Stimulated activated CD4-positive, alpha-beta T cell treated with anti-CD3 and anti-CD28 coated beads, Interleukin-4, amount 100 ng/mL, for 4 hours (primary cell): ENCODE measurements around the gene CTF1.
A peak's percentile ranks its signal among the peaks of the same experiment; 100 is the strongest.
"Not testable (repeated sequence)": the region's sequence is repeated elsewhere in the genome, so short reads cannot be mapped to it uniquely, and the experiment has no call there.

ENCODE experiments used
- DNase-seq, 2 experiments: peaks; one replicate each; pipeline ENCODE4 v3.0.0-alpha.2; 2020

The CTF1 gene

DNA sequence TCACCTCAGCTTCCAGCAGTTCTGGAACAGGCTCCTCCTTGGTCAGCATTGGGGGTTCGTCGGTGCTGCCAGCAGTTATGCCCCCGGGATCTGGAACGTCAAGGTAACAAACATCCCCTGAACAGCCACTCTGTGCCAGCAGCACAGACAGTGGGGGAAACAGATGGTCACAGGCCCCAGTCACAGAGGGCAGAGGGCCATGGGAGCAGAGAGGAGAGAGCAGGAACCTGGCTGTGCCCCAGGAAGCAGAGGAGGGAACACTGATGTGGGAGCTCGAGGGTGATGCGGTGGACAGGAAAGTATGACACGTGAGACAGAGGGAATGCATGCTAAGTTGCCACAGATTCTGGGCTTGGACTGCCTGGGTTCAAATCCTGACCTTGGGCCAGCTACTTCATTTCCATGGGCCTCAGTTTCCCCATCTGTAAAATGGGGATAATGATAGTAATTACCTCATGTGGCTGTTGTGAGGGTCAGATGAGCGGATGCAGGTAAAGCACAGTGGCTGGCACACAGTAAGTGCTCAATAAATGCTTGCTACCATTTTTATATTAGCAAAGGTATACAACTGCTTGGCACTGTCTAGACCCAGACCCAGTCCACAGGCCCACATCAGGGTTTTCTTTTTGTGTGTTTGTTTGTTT is 7.4 kb upstream of the CTF1 start:
- no peak for DNase-seq

DNA sequence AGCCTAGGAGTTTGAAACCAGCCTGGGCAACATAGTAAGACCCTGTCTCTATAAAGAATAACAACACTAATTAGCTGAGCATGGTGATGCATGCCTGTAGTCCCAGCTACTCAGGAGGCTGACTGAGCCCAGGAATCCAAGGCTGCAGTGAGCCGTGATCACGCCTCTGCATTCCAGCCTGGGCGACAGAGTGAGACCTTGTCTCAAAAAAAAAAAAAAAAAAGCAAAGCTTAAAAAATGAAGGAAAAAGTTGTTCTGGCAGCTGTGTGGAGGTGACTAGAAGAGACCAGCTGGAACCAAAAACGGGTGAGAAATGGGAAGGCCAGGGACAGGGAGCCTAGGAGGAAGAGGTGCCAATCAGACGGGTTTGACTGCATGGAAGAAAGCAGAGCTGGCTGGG is 6.7 kb upstream of the CTF1 start:
- DNase-seq = no peak

DNA sequence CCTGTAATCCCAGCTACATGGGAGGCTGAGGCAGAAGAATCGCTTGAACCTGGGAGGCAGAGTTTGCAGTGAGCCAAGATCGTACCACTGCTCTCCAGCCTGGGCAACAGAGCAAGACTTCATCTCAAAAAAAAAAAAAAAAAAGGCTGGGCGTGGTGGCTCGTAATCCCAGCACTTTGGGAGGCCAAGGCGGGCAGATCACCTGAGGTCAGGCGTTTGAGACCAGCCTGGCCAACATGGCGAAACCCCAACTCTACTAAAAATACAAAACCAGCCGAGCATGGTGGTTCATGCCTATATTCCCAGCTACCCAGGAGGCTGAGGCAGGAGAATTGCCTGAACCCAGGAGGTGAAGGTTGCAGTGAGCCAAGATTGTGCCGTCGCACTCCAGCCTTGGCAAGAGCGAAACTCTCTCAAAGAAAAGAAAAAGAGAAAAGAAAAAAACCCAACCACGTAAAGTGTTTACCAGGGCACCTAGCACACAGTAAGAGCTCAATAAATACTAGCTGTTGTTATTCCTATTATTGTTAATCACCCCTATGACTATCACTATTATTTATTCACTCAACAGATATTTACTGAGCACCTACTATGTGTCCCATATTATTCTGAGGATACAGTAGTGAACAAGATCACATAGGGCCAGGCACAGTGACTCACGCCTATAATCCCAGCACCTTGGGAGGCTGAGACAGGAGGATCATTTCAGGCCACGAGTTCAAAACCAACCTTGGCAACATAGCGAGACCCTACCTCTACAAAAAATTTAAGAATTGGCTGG is 5.2 kb upstream of the CTF1 start:
- not testable (repeated sequence) for DNase-seq

DNA sequence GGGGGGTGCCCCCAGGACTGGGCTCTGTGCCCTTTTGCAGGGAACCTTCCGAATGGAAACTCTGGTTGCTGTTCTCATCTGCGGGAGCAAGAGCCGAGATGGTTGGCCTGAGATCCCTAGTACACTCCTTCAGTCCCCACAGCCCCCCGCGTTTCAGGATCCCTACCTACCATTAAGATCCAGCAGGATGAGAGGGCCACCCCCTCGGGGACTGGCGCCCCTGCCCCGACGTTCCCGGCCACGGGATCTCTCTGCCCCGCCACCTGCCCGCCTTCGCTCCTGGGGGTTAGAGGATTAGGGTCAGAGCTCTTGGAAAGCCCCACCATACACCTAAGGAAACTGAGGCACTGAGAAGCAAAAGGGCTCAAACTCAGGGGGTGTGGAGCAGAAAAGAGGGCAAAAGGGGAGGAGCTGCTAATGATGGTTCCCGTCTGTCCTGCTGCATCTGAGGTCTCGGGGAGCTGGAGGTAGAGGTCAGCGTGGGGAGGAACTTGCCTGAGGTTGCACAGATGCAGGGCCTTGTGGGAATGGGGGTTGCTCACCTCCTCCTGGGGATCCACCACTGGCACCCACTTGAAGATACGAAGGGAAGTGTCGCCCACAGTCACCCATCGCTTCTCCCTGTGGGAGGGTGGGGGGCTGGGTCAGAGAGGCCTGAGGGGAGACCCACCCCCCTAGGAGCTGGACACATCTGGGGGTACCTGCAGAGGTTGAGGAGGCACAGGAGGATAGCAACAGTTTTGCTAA is 3.6 kb upstream of the CTF1 start:
- no peak for DNase-seq

DNA sequence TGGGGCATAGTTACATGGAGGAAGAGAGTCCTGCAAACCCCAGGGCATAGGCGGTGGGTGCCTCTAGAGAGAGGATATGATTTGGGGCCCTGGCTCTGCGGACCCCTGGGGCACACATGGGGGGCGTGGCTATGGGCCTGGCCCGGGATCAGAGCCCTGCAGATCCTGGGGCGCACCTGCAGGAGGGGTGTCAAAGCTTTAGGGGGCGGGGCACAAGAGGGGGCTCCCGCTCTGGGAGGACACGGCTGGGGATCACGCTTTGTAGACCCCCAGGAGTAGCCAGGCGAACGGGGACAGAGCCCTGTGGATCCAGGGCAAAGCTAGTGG is 3.0 kb upstream of the CTF1 start:
- no peak for DNase-seq

DNA sequence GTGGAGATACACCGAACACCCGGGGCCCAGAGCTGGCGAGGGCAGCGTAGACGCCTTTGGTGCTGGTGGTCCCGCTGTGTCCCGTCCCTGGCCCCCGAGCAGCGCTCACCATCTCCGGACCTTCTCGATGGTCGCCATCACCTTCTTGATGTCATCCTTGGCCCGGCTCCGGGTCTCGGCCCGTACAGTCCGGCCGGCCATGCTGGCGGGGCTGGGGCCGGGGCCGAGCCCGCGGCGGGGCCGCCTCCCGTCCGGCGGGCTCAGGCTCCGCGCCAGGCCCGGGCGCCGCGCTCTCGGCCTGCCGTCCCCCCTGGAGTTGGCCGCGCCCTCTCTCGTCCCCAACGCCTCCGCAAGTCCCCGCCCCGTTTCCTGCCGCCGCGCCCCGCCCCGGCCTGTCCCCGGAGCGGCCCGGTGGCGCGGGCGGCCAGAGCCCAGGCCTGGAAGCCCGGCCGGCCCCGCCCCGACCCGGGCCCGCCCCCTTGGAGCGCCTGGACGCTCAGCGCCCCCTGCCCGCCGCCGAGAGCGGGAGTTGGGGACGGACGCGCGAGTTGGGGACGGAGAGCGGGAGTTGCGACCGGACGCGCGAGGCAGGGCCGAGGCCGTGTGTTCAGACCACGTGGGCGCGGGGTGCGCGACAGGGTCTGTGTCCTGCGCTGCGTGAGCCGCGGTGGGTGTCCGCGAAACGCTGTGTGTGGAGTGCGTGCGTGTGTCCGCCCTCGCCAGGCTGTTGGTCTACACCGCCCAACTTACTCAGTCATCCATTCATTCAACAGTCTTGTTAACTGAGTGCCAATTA is 2.5 kb upstream of the CTF1 start, which contains the start of gene BCL7C:
Gene BCL7C (minus strand): TSS at position 334 of the 796 bp plus-strand sequence. CDS start 133 bp downstream, at position 201.
- DNase-seq = peak; percentile 75 to 84

DNA sequence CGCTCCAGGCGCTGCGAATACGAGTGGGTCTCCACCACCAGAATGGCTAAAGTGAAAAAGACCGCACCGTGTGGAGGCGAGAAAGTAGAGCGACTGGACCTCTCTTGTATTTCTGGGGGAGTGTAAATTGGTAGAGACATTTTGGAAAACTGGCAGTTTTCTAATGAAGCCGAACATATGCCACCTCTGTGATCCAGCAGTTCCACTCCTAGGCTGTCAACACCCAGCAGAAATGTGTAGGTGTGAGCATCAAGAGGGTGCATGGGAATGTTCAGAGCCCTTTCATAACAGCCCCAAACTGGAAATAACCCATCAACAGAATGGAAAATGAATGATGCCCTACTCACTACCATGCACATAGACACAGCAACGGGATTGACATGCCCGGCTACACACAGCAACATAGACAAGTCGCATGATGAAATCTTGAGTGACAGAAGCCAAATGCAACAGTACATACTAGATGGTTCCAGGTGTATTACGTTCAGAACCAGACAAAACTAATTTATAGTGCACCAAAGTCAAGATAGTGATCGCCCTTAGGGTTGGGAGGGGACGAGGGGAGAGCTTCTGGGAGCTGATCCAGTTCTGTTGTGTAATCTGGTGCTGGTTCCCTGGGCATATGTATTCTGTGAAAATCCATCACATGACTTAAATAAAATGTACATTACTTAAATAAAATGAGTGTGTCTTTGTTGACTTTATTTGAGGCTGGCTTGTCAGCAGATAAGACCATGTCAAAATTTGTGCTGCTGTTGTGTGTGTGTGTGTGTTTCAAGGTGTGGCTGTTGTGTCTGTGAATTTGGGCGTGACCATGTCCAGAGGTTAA is 1.7 kb upstream of the CTF1 start:
- DNase-seq = no peak

DNA sequence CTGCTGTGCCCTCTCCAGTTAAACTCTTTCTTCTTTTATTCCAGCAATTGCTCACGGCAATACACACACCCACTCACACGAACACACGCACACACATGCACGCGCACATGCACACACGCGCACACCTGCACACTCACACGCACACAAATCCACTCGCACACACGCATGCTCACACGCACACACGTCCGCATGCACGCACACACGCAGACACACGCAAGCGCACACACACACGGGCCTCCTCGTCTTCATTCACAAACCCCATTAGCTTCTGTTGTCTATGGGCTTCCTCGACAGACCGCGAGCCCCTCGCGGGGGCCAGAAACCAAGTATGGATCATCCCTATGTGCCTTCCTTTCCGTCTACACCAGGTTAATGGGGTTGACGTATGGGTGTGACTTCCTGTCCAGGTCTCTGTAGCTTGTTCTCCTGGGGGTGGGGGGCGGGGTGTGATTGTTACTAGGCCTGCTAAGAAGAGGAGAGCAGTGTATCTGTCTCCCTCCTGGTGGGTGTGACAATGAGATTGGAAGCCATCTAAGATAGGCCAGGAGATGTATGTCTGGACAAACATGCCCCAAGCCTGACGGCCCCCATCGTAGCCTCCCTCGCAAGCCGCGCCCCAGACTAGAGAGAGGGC is 670 bp upstream of the CTF1 start:
- no peak for DNase-seq

DNA sequence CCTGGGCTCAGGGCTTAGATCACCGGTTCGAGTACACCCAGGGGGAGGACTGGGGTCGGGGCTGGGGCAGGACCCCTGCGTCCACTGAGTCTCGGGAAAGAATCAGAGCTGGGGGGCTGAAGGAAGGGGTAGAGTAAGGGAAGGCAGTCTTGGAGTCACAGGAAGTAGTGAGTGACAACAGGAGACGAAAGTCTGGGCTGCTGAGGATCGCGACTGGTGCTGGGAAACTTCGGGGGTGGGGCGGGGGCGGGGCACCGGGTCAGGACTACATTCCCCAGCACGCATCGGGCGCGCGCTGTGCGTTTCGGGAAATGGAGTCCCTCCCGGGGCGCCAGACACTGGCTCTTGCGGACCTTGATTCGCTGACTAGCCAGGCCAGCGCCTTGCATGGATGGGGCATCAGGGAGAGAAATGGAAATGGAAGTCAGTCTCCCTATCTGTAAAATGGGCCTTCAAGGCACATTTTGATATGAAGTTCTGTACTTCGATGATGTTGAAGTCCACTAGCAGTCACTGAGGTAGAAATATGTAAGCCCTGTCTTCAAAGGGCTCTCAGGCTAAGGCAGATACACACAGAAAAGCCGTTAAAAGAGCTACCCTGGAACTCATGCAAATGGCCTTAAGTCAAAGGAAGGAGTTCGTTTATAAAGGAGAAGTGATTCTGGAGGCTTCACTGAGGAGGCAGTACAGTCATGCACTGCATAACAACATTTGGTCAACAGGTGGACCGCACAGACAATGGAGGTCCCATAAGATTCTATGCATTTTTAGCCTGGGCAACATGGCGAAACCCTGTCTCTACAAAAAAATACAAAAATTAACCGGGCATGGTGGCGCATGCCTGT is 697 bp downstream of the CTF1 start:
- DNase-seq = peak; percentile 76 to 82

DNA sequence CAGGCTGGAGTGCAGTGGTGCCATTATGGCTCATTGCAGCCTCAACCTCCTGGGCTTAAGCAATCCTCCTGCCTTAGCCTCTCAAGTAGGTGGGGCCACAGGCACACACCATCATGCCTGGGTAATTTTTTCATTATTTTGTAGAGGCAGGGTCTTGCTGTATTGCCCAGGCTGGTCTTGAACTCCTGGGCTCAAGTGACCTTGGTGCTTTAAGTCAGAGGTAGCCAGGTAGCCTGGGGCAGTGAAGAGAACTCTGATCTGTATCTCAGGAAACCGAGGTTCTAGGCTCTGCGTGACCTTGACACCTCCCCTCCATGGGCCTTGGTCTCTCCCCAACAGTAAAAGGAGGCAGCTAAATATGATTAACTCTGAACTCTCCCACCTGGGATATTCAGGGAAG is 3.4 kb downstream of the CTF1 start:
- no peak for DNase-seq

DNA sequence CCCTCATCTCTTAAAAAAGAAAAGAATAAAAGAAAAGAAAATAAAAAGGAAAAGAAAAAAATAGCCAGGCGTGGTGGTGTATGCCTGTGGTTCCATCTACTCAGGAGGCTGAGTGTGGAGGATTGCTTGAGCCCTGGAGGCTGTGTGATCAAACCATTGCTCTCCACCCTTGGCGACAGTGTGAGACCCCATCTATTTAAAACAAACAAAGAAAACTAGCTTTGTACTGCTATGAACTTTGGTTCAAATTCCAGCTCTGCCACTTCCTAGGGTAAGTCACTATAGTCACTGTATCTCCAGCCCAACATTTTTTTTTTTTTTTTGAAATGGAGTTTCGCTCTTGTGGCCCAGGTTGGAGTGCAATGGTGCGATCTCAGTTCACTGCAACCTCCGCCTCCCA is 4.2 kb downstream of the CTF1 start:
- no peak for DNase-seq

DNA sequence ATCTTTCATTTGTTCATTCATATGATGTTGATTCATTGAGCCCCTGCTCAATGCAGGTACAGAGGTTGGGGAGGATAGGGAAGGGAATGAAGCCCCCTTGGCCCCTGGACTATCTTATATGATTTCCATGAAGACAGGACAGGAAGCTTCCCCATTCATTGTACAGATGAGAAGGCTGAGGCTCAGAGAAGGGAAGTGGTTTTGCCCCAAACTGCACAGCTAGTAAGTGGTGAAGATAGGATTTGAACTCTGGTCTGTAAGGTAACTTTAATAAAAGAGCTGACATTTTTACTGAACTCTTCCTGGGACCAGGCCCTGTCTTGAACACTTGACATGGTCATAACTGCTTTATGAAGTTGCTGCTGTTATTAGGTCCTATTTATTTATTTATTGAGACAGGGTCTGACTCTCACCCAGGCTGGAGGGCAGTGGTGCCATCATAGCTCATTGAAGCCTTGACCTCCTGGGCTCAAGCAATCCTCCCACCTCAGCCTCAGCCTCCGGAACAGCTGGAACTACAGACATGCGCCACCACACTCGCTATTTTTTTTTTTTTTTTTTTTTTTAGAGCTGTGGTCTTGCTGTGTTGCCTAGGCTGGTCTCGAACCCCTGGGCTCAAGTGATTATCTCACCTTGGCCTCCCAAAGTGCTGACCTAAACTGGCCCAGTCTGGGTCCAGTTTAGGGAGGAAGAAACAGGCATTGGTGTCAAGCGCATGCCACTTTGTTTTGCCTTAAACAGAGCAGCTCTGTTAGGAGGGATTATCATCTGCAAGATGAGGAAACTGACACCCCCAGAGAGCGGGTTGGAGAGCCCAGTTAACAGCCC is 5.0 kb downstream of the CTF1 start:
- DNase-seq = no peak

DNA sequence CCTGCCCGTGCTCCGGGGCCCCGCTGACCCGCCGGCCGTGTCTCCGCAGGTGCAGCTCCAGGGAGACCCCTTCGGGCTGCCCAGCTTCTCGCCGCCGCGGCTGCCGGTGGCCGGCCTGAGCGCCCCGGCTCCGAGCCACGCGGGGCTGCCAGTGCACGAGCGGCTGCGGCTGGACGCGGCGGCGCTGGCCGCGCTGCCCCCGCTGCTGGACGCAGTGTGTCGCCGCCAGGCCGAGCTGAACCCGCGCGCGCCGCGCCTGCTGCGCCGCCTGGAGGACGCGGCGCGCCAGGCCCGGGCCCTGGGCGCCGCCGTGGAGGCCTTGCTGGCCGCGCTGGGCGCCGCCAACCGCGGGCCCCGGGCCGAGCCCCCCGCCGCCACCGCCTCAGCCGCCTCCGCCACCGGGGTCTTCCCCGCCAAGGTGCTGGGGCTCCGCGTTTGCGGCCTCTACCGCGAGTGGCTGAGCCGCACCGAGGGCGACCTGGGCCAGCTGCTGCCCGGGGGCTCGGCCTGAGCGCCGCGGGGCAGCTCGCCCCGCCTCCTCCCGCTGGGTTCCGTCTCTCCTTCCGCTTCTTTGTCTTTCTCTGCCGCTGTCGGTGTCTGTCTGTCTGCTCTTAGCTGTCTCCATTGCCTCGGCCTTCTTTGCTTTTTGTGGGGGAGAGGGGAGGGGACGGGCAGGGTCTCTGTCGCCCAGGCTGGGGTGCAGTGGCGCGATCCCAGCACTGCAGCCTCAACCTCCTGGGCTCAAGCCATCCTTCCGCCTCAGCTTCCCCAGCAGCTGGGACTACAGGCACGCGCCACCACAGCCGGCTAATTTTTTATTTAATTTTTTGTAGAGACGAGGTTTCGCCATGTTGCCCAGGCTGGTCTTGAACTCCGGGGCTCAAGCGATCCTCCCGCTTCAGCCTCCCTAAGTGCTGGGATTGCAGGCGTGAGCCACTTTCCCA is 5.9 kb downstream of the CTF1 start:
- peak; percentile 28 to 60 for DNase-seq

DNA sequence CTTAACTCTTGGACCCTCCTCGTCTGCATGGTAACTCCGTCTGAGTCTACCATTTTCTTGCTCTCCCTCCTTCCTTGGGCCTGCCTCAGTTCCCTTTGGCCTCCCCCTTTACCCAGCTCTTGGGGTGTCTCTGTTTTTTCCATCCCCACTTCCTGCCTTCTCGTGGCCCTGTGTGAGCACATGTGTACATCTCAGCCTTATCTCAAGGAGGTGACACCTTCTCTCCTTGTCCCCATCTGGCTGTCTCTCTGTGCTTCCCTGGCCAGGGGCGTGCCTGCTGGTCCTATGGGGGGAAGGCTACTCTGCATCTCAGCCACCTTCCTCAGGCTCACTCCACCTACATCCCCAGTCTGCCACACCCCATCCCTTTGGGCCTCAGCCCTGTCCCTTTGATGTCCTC is 6.6 kb downstream of the CTF1 start:
- no peak for DNase-seq

DNA sequence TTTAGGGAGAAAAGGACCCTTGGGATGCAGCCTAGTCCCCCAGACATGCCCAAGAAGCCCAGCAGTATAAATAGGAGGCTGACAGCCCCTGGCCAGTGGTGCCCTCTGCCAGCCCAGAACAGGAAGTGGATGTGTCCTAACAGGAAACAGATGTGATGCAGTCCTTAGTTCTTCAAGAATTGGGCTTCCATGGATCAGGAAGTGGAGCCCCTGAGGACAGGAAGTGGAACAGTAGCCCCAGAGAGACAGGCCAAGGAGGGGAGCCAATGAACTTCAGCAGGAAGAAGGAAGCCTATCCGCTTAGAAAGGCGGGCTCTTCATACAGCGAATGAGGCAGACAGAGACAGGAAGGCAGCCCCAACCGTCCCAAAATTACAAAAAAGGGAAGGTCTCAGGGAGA is 7.2 kb downstream of the CTF1 start:
- DNase-seq = no peak

DNA sequence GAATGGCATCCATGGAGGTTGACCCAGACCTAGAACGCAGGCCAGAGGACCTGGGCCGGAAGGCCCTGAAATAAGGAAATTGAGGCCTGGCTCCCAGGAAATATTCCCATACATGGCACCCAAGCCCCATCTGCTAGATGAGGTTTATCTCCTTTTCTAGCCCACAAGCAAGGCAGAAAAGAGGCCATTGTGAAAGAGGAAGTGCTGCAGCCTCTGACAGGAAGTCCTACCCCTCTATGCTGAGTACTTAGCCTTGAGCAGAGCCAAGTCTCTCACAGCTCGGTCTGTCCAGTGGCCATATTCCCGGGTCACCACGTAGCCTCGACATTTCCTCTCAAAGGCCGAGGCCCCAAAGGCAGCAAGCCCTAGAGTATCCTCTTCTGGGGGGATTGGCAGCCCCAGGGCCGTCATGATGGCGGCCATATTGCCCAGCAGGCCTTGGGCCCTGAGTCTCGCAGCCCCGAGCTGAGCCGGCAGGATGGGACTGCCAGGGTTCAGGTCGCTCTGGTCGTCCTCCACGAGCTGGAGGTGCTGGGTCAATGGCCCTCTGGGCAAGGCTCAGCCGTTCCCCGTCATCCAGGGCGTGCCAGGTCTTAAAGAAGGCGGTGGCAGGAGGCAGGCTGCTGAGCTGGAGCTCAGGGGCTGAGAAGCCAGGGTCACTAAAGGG is 7.8 kb downstream of the CTF1 start:
- no peak for DNase-seq

DNA sequence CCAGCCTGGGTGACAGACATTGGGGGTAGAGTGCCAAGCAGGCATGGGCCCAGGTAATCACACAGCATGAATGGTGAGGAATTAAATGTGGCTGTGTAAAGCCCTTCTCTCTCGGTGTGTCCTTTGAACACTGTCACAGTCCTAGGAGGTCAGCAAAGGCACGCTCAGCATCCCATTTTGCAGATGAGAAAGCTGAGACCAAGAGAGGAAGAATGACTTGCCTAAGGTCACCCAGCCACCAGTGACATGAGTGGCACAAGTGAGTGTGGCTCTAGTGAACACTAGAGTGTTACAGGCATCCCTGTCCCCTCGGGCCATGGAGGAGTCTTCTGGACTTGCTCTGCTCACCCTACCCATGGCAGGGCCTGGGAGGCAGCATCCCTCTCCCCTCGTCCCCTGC is 10.7 kb downstream of the CTF1 start:
- no peak for DNase-seq

DNA sequence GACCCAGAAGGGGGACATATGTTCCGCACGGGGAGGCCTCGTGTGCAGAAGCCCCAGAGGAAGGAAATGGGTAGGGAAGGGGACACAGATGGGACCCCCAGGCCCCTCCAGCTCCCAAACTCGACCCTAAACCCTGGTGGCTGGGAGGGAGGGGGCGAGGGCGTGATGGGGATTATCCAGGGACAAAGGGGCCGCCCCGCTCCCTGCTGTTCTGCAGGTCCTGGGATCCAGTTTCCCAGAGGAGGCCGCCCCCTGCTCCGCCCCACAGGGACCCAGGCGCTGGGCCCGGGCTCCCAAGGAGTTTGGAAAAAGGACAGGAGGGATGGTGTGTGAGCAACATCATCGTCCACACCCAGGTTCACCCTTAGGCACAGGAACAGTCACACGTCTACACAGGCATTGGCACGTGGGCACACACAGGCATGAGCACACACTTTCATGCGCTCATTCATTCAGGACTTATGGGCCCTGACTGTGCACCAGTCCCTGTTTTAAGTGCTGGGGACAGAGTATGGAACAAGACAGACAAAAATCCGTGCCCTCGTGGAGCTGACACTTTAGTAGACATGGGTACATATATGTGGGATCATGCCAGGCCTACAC is 14.1 kb downstream of the CTF1 start:
- DNase-seq = no peak
